Stomach (tissue), 19 donors: ENCODE results near the gene UMOD. TPM values are rescaled to one million over a fixed set of nuclear protein-coding genes. Genes with fewer than 3 reads are reported as not detected.
A peak's percentile ranks its signal among the peaks of the same experiment; 100 is the strongest.

ENCODE experiments used
- DNase-seq, 2 donors: peaks; one replicate each; pipeline versions ENCODE4 v3.0.0 to v3.0.0-alpha.2; 2013 to 2019
- H3K27ac ChIP-seq, 5 donors: fragments of 200-600 bp in 4 of 5; sonication (generic) in 4 of 5; one replicate each; pipeline ENCODE4 v1.5.1; 2013 to 2019; ENCODE audit warnings: mild to moderate bottlenecking in 1 of 5, moderate library complexity in 1 of 5
- H3K27me3 ChIP-seq, 3 donors: fragments of 200-600 bp; sonication (generic); one replicate each; pipeline ENCODE4 v1.5.1; 2017 to 2019; ENCODE audit warnings: mixed run types in 1 of 3
- H3K36me3 ChIP-seq, 4 donors: fragments of 200-600 bp; sonication (generic); 1 replicate in 3 of 4; 2 replicates in 1 of 4; pipeline ENCODE4 v1.5.1; 2016 to 2019
- H3K4me1 ChIP-seq, 4 donors: fragments of 200-600 bp; sonication (generic); one replicate each; pipeline ENCODE4 v1.5.1; 2016 to 2019
- H3K4me3 ChIP-seq, 4 donors: fragments of 200-600 bp; sonication (generic) in 3 of 4; one replicate each; pipeline ENCODE4 v1.5.1; 2016 to 2019; ENCODE audit warnings: mild to moderate bottlenecking in 1 of 4
- H3K9me3 ChIP-seq, 4 donors: fragments of 200-600 bp; sonication (generic); one replicate each; pipeline ENCODE4 v1.5.1; 2016 to 2019
- CTCF ChIP-seq, 7 experiments: fragments of 450-650 bp in 4 of 7; fragments of 200-600 bp in 3 of 7; sonication (generic) in 3 of 7; IDR thresholded peaks; one replicate each; pipeline ENCODE4 v1.5.1; 2016 to 2019; ENCODE audit warnings: antibody characterized with exemption in 7 of 7, control low read depth in 2 of 7, mild to moderate bottlenecking in 1 of 7
- EP300 ChIP-seq: sonication (generic); formaldehyde crosslinking; IDR thresholded peaks from one replicate; pipeline ENCODE4 v1.6.1; 2017; ENCODE audit warnings: antibody characterized with exemption
- POLR2A ChIP-seq, 4 donors: fragments of 450-650 bp; IDR thresholded peaks; one replicate each; pipeline ENCODE4 v1.6.1; 2016; ENCODE audit warnings: antibody characterized with exemption in 4 of 4, control low read depth in 2 of 4, mild to moderate bottlenecking in 1 of 4, moderate library complexity in 1 of 4
- POLR2AphosphoS5 ChIP-seq, 3 donors: sonication (generic); formaldehyde crosslinking; IDR thresholded peaks; one replicate each; pipeline ENCODE4 v1.6.1; 2016; ENCODE audit warnings: antibody characterized with exemption in 3 of 3
- WGBS, 5 donors: extraction: QIAGEN DNeasy Blood & Tissue Kit in 3 of 5; methylation state at CpG; one replicate each; pipeline versions ENCODE4 v1.1.5 to v1.1.7; 2013 to 2018; 5-methylcytosine and 5-hydroxymethylcytosine counted together
- intact Hi-C: fragments of 100-400 bp; cut with DNase I; formaldehyde crosslinking; loops from one replicate; pipeline ENCODE4 v1.15.1; 2023; ENCODE audit warnings: low total_unique reads
- long read RNA-seq, 10 donors: transcript quantifications; one replicate each; lab custom pipeline, GENCODE V29; 2026
- polyA plus RNA-seq, 3 donors: library from polyadenylated mRNA; stranded (reverse); fragments of 200-250 nt; gene quantifications; one replicate each; pipeline ENCODE4 v1.2.3, GENCODE V29; 2013
- total RNA-seq, 5 donors: library from RNA; depleted of rRNA; stranded (reverse); fragments of >200 nt; gene quantifications; one replicate each; pipeline versions ENCODE4 v1.1.0 to v1.2.3, GENCODE V29; 2014 to 2016
- donor health status: healthy with polysubstance abuse.
- donor health status: Bipolar disorder and iron deficiency.
- donor health status: healthy.

Gene UMOD
- total RNA-seq (1 to 10 TPM in 2 of 5 donors, under 1 TPM in 1, not detected in 2; 0.45 to 3.0 (median 1.3) TPM), polyA plus RNA-seq (under 1 TPM in 2 of 3 donors, not detected in 1; 0.25 to 0.53 TPM)
- long read RNA-seq, donor 1: 0 reads
- long read RNA-seq, donor 2: 0 reads
- long read RNA-seq, donor 3: 0 reads
- long read RNA-seq, donor 4: 0 reads
- long read RNA-seq, donor 5: 0 reads
- long read RNA-seq, donor 6: 0 reads
- long read RNA-seq, donor 7: 0 reads
- long read RNA-seq, donor 8: 0 reads
- long read RNA-seq, donor 9: 0 reads
- long read RNA-seq, donor 10: 0 reads

GRCh38 chr16:20352615-20353014 lies at the start of gene UMOD:
Gene UMOD (minus strand): TSS chr16:20352715. CDS start chr16:20350737, 1,978 bp downstream.
- TF ChIP-seq CTCF (IDR thresholded peaks at IDR 0.05): no peak
- DNase-seq: no peak
- 32 to 58% (median 56%) methylated on average over 2 of the region's 2 CpGs for WGBS, 5 donors

GRCh38 chr16:20401475-20402016 lies 49.0 kb upstream of the UMOD start:
- peak in 1 of 3 donors; percentile 61 for TF ChIP-seq POLR2AphosphoS5 (IDR thresholded peaks at IDR 0.05)
- no peak for TF ChIP-seq CTCF (IDR thresholded peaks at IDR 0.05)
- peak overlapping the region; percentile 53 to 77 (median 67) for H3K27ac ChIP-seq
- 32 to 56% (median 46%) methylated on average over 8 of the region's 8 CpGs for WGBS, 5 donors
- intact Hi-C loops: no loop called here
- DNase-seq: peak in 1 of 2 donors; percentile 79
- H3K4me1 ChIP-seq: peaks cover 0 to 11% (median 2%) of the 10 kb centered on the region in 4 donors
- no peaks in the 10 kb centered on the region for H3K27me3 ChIP-seq
- H3K4me3 ChIP-seq: no peak overlapping the region
- no peaks in the 10 kb centered on the region for H3K9me3 ChIP-seq
- H3K36me3 ChIP-seq: no peaks in the 10 kb centered on the region

More at GRCh38 chr16:20352615-20353014, at the start of gene UMOD:
- Histone ChIP-seq H3K4me1 (peaks cover 0 to 9% (median 4%) of the 10 kb centered on the region in 4 donors), H3K4me3 (no peak within 1 kb of the TSS), H3K27me3 (peaks cover 0 to 15% (median 0%) of the 10 kb centered on the region in 3 donors), H3K27ac (no peak within 1 kb of the TSS), H3K36me3 (no peaks in the 10 kb centered on the region), H3K9me3 (no peaks in the 10 kb centered on the region)
- intact Hi-C loops: no loop called here

GRCh38 chr16:20401066-20401465 lies 48.6 kb upstream of the UMOD start:
- TF ChIP-seq EP300: no peak
- TF ChIP-seq POLR2AphosphoS5 (IDR thresholded peaks at IDR 0.05): no peak
- TF ChIP-seq POLR2A (IDR thresholded peaks at IDR 0.05): no peak
- no peak for TF ChIP-seq CTCF (IDR thresholded peaks at IDR 0.05)
- no peak for DNase-seq
- 19 to 36% (median 32%) methylated on average over 2 of the region's 2 CpGs for whole genome bisulfite sequencing, 5 donors
- Histone ChIP-seq H3K36me3 (no peaks in the 10 kb centered on the region), H3K4me1 (peaks cover 0 to 11% (median 2%) of the 10 kb centered on the region in 4 donors), H3K9me3 (no peaks in the 10 kb centered on the region), H3K27me3 (no peaks in the 10 kb centered on the region), H3K4me3 (no peak overlapping the region), H3K27ac (peak overlapping the region; percentile 53 to 77 (median 67))
- intact Hi-C loops: no loop called here

- Histone ChIP-seq H3K9me3 (no peaks in the 10 kb centered on the region), H3K27me3 (no peaks in the 10 kb centered on the region), H3K4me3 (peak overlapping the region; percentile 15 to 34 (median 21)), H3K27ac (peak overlapping the region; percentile 20 to 85 (median 72)), H3K36me3 (no peaks in the 10 kb centered on the region), H3K4me1 (peaks cover under 1 to 17% (median 6%) of the 10 kb centered on the region in 4 donors)
- DNase-seq: peak; percentile 17 to 79
- peak in 1 of 3 donors; percentile 56 for TF ChIP-seq POLR2AphosphoS5 (IDR thresholded peaks at IDR 0.05)
- no peak for TF ChIP-seq EP300
- peak in 1 of 7 experiments; percentile 8 for TF ChIP-seq CTCF (IDR thresholded peaks at IDR 0.05)
- no peak for TF ChIP-seq POLR2A (IDR thresholded peaks at IDR 0.05)
- WGBS, 5 donors: 17 to 58% (median 39%) methylated on average over 2 to 7 of the region's 7 CpGs
- intact Hi-C loops: no loop called here
Measured at GRCh38 chr16:20399185-20399584, 46.7 kb upstream of the UMOD start.
